Ishikawa (cell line): ENCODE measurements around the gene AAR2.

Source experiments
- CEBPB ChIP-seq: IDR thresholded peaks from 2 replicates; pipeline ENCODE4 v1.6.1; 2012
- CREB1 ChIP-seq: IDR thresholded peaks from 2 replicates; pipeline ENCODE4 v1.6.1; 2012; ENCODE audit warnings: low read depth
- EGR1 ChIP-seq: IDR thresholded peaks from 2 replicates; pipeline ENCODE4 v1.6.1; 2012
- EP300 ChIP-seq: IDR thresholded peaks from 2 replicates; pipeline ENCODE4 v1.6.1; 2012; ENCODE audit warnings: borderline replicate concordance
- FOXM1 ChIP-seq: IDR thresholded peaks from 2 replicates; pipeline ENCODE4 v1.6.1; 2012; ENCODE audit warnings: low read depth, borderline replicate concordance
- MAX ChIP-seq: IDR thresholded peaks from 2 replicates; pipeline ENCODE4 v1.6.1; 2012
- NFIC ChIP-seq: IDR thresholded peaks from 2 replicates; pipeline ENCODE4 v1.6.1; 2012
- RAD21 ChIP-seq: IDR thresholded peaks from 2 replicates; pipeline ENCODE4 v1.6.1; 2012; ENCODE audit warnings: low read depth
- REST ChIP-seq: IDR thresholded peaks from 2 replicates; pipeline ENCODE4 v1.6.1; 2012; ENCODE audit warnings: low read depth, mild to moderate bottlenecking
- TAF1 ChIP-seq: IDR thresholded peaks from 2 replicates; pipeline ENCODE4 v1.6.1; 2012; ENCODE audit warnings: low read depth, mild to moderate bottlenecking
- TCF12 ChIP-seq: IDR thresholded peaks from 2 replicates; pipeline ENCODE4 v1.6.1; 2012; ENCODE audit warnings: low read depth
- TEAD4 ChIP-seq: IDR thresholded peaks from 2 replicates; pipeline ENCODE4 v1.6.1; 2012
- USF1 ChIP-seq: IDR thresholded peaks from 2 replicates; pipeline ENCODE4 v1.6.1; 2012
- YY1 ChIP-seq: IDR thresholded peaks from 2 replicates; pipeline ENCODE4 v1.6.1; 2012; ENCODE audit warnings: low read depth
- ZBTB7A ChIP-seq: IDR thresholded peaks from 2 replicates; pipeline ENCODE4 v1.6.1; 2012; ENCODE audit warnings: low read depth

The AAR2 gene

GRCh38 chr20:36267605-36268381 lies 31.5 kb downstream of the AAR2 start:
- no peak for TF ChIP-seq EP300
- TF ChIP-seq YY1 = no peak
- no peak for TF ChIP-seq ZBTB7A
- no peak for TF ChIP-seq RAD21
- no peak for TF ChIP-seq REST
- no peak for TF ChIP-seq TAF1
- TF ChIP-seq EGR1 = no peak
- no peak for TF ChIP-seq TCF12
- no peak for TF ChIP-seq USF1

GRCh38 chr20:36268440-36269342 lies 32.4 kb downstream of the AAR2 start:
- no peak for TF ChIP-seq TAF1
- peak; percentile 45; the same call in 1 of the 2 replicates for TF ChIP-seq EGR1

GRCh38 chr20:36269507-36269906 lies 33.2 kb downstream of the AAR2 start:
- TF ChIP-seq EGR1 = no peak
- TF ChIP-seq CREB1 = no peak
- TF ChIP-seq CEBPB = no peak
- TF ChIP-seq YY1 = no peak
- TF ChIP-seq ZBTB7A = no peak
- no peak for TF ChIP-seq TAF1
- TF ChIP-seq NFIC = no peak
- TF ChIP-seq RAD21 = no peak
- TF ChIP-seq REST = no peak
- TF ChIP-seq FOXM1 = no peak
- no peak for TF ChIP-seq TEAD4

GRCh38 chr20:36270744-36271638 lies 34.7 kb downstream of the AAR2 start:
- no peak for TF ChIP-seq FOXM1
- no peak for TF ChIP-seq ZBTB7A
- no peak for TF ChIP-seq RAD21
- no peak for TF ChIP-seq USF1
- no peak for TF ChIP-seq NFIC
- no peak for TF ChIP-seq TEAD4
- TF ChIP-seq TCF12 = no peak
- TF ChIP-seq CREB1 = no peak
- no peak for TF ChIP-seq CEBPB
- TF ChIP-seq EGR1 = no peak
- TF ChIP-seq EP300 = no peak
- no peak for TF ChIP-seq REST
- no peak for TF ChIP-seq MAX
- TF ChIP-seq TAF1 = no peak
- no peak for TF ChIP-seq YY1
